Sigmoid colon (tissue), 7 donors: ENCODE measurements around the gene ANKRD33B. TPM values are rescaled to one million over a fixed set of nuclear protein-coding genes. Genes with fewer than 3 reads are reported as not detected.

Source experiments
- DNase-seq: peaks from one replicate; pipeline ENCODE4 v3.0.0-alpha.2; 2019
- H3K27ac ChIP-seq, 4 donors: fragments of 200-600 bp; sonication (generic); one replicate each; pipeline ENCODE4 v1.5.1; 2016 to 2019; ENCODE audit warnings: mild to moderate bottlenecking in 1 of 4
- H3K27me3 ChIP-seq, 3 donors: fragments of 200-600 bp; sonication (generic); one replicate each; pipeline ENCODE4 v1.5.1; 2019; ENCODE audit warnings: mild to moderate bottlenecking in 1 of 3
- H3K36me3 ChIP-seq, 4 donors: fragments of 200-600 bp; sonication (generic); one replicate each; pipeline ENCODE4 v1.5.1; 2016 to 2019
- H3K4me1 ChIP-seq, 4 donors: fragments of 200-600 bp; sonication (generic); one replicate each; pipeline ENCODE4 v1.5.1; 2017 to 2019
- H3K4me3 ChIP-seq, 4 donors: fragments of 200-600 bp; sonication (generic); one replicate each; pipeline ENCODE4 v1.5.1; 2017 to 2019; ENCODE audit warnings: mild to moderate bottlenecking in 2 of 4, moderate library complexity in 1 of 4
- H3K9me3 ChIP-seq, 4 donors: fragments of 200-600 bp in 3 of 4; sonication (generic) in 3 of 4; one replicate each; pipeline versions ENCODE4 v1.5.1 to v1.6.1; 2013 to 2019
- CTCF ChIP-seq, 4 experiments: fragments of 450-650 bp in 3 of 4; fragments of 200-600 bp in 1 of 4; IDR thresholded peaks; one replicate each; pipeline ENCODE4 v1.5.1; 2016 to 2019; ENCODE audit warnings: antibody characterized with exemption in 4 of 4, mild to moderate bottlenecking in 3 of 4, moderate library complexity in 2 of 4
- EP300 ChIP-seq, 4 donors: sonication (generic); formaldehyde crosslinking; IDR thresholded peaks; one replicate each; pipeline ENCODE4 v1.6.1; 2017; ENCODE audit warnings: antibody characterized with exemption in 4 of 4
- POLR2A ChIP-seq, 2 donors: fragments of 450-650 bp; IDR thresholded peaks; one replicate each; pipeline ENCODE4 v1.6.1; 2016; ENCODE audit warnings: antibody characterized with exemption in 2 of 2, mild to moderate bottlenecking in 2 of 2, moderate library complexity in 2 of 2
- POLR2AphosphoS5 ChIP-seq, 4 donors: sonication (generic); formaldehyde crosslinking; IDR thresholded peaks; one replicate each; pipeline ENCODE4 v1.6.1; 2017; ENCODE audit warnings: antibody characterized with exemption in 4 of 4
- WGBS, 2 donors: extraction: QIAGEN DNeasy Blood & Tissue Kit; methylation state at CpG; one replicate each; pipeline ENCODE4 v1.1.7; 2013; 5-methylcytosine and 5-hydroxymethylcytosine counted together
- intact Hi-C: fragments of 100-400 bp; cut with DNase I; formaldehyde crosslinking; loops from one replicate; pipeline ENCODE4 v1.15.1; 2023
- polyA plus RNA-seq, 3 donors: library from polyadenylated mRNA; stranded (reverse); fragments of 200-250 nt; gene quantifications; one replicate each; pipeline ENCODE4 v1.2.3, GENCODE V29; 2013
- total RNA-seq, 4 donors: library from RNA; depleted of rRNA; stranded (reverse); fragments of >200 nt; gene quantifications; one replicate each; pipeline ENCODE4 v1.1.0, GENCODE V29; 2016
- donor health status: healthy with polysubstance abuse.
- donor health status: Bipolar disorder and iron deficiency.
- donor health status: healthy.

The ANKRD33B gene
- total and polyA plus RNA-seq, 7 donors = 0.23 to 4.6 (median 2.7) TPM

DNA sequence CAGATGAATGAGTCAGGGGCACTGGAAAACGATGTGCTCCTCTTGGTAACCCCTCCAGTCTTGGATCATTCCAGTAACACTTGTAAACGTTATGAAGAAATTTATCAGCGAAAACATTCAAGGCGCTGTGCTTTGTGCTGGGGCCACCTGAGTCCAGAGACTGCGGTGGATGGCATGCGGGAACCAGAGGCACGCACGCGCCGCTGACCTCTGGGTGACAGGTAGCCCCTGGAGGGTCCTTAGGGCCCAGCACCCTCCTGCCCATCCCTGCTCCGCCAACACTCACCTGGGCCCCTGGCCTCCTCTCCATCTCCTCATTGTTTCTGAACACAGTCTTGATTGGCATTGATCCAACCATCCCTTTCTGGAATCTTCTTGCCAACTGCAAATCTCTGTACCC, 110.2 kb downstream of the ANKRD33B start:
- 83 to 90% methylated on average over 11 of the region's 11 CpGs for WGBS, 2 donors
- Histone ChIP-seq H3K4me1 (no peaks in the 10 kb centered on the region), H3K27me3 (no peaks in the 10 kb centered on the region), H3K27ac (no peak overlapping the region), H3K9me3 (no peaks in the 10 kb centered on the region), H3K36me3 (peaks cover 0 to 17% (median 4%) of the 10 kb centered on the region in 4 donors), H3K4me3 (no peak overlapping the region)
- intact Hi-C loops = no loop called here
- TF ChIP-seq POLR2A (IDR thresholded peaks at IDR 0.05) (no peak), EP300 (IDR thresholded peaks at IDR 0.05) (no peak), CTCF (IDR thresholded peaks at IDR 0.05) (no peak), POLR2AphosphoS5 (IDR thresholded peaks at IDR 0.05) (no peak)
- DNase-seq = no peak

DNA sequence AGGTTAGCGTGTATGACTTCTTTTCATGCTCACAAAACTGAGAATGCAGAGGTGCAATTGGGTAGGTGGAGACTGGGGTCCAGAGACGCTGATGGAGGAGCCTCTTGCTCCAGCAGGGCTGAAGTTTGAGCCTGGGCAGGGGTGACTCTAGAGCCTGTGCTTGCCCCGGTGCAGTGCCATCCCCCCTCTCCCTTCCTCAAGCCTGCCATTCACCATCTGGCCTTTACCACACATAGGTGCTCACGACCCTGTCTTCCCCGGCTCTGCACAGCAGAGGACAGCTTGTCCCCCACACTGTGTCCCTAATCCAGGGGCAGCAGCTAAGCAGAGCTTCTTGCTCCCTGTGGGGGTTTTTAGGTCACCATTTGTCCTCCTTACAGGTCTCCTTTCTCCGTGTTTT, 110.7 kb downstream of the ANKRD33B start:
- intact Hi-C loops = no loop called here
- no peak for TF ChIP-seq EP300 (IDR thresholded peaks at IDR 0.05)
- no peak for TF ChIP-seq POLR2AphosphoS5 (IDR thresholded peaks at IDR 0.05)
- TF ChIP-seq POLR2A (IDR thresholded peaks at IDR 0.05) = no peak
- TF ChIP-seq CTCF (IDR thresholded peaks at IDR 0.05) = no peak
- H3K9me3 ChIP-seq = no peaks in the 10 kb centered on the region
- 48 to 65% methylated on average over 6 of the region's 6 CpGs for WGBS, 2 donors
- H3K36me3 ChIP-seq = peaks cover 0 to 21% (median 7%) of the 10 kb centered on the region in 4 donors
- H3K27ac ChIP-seq = no peak overlapping the region
- no peak for DNase-seq
- H3K4me3 ChIP-seq = no peak overlapping the region
- no peaks in the 10 kb centered on the region for H3K4me1 ChIP-seq
- no peaks in the 10 kb centered on the region for H3K27me3 ChIP-seq

DNA sequence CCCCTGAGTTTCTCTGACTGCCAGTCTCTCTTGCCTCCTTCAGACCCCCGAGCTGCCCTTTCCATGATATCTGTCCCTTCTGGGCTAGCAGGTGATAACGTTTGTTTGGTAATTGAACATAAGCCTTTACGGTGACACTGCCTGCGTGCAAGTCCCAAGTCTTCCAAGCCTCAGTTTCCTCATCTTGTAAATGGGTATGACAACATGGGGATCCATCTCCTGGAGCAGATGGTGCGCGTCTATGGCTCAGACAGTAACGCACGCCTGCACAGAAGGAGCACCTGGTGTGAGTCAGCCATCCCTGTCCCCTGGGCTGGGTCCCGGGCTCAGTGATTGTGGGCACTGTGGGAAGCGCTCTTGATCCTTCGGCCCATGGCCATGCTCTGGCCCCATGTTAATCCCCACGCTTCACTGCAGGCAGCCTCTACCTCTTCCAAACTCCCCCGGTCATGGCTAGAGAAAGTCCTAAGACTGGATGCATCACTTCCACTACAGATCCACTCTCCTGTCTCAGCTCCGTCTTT, 111.4 kb downstream of the ANKRD33B start:
- Histone ChIP-seq H3K36me3 (peaks cover 0 to 28% (median 13%) of the 10 kb centered on the region in 4 donors), H3K27me3 (no peaks in the 10 kb centered on the region), H3K4me3 (no peak overlapping the region), H3K4me1 (no peaks in the 10 kb centered on the region), H3K9me3 (no peaks in the 10 kb centered on the region), H3K27ac (no peak overlapping the region)
- 82 to 87% methylated on average over 14 of the region's 14 CpGs for WGBS, 2 donors
- TF ChIP-seq POLR2AphosphoS5 (IDR thresholded peaks at IDR 0.05) (no peak), EP300 (IDR thresholded peaks at IDR 0.05) (no peak), CTCF (IDR thresholded peaks at IDR 0.05) (no peak), POLR2A (IDR thresholded peaks at IDR 0.05) (no peak)
- DNase-seq = no peak
- intact Hi-C loops = no loop called here

- Histone ChIP-seq H3K27me3 (no peaks in the 10 kb centered on the region), H3K9me3 (no peaks in the 10 kb centered on the region), H3K4me3 (no peak overlapping the region), H3K4me1 (no peaks in the 10 kb centered on the region), H3K36me3 (peaks cover 0 to 38% (median 21%) of the 10 kb centered on the region in 4 donors), H3K27ac (no peak overlapping the region)
- intact Hi-C loops = no loop called here
- TF ChIP-seq POLR2A (IDR thresholded peaks at IDR 0.05) (no peak), CTCF (IDR thresholded peaks at IDR 0.05) (no peak)
- DNase-seq = no peak
- WGBS, 2 donors = 84 to 88% methylated on average over 4 of the region's 4 CpGs
These were observed 112.4 kb downstream of the ANKRD33B start for GRCh38 chr5:10676224-10676623.

DNA sequence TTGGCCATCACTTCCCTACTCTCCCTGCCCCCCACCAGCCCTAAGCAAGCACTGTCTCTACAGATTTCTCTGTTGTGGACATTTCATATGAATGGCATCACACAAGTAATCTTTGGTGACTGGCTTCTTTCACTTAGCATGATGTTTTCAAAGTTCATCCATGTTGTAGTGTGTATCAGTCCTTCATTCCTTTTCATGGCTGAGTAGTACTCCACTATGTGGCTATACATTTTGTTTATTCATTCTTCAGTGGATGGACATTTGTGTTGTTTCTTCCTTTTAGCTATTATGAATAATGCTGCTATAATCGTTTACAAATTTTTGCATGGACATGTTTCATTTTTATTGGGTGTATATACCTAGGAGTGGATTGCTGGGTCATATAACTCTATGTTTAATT, 113.1 kb downstream of the ANKRD33B start:
- no peaks in the 10 kb centered on the region for H3K9me3 ChIP-seq
- intact Hi-C loops = no loop called here
- no peak for DNase-seq
- H3K27me3 ChIP-seq = no peaks in the 10 kb centered on the region
- 96 to 98% methylated on average over 1 of the region's 1 CpG for WGBS, 2 donors
- H3K27ac ChIP-seq = no peak overlapping the region
- H3K36me3 ChIP-seq = peaks cover 0 to 45% (median 21%) of the 10 kb centered on the region in 4 donors
- no peak for TF ChIP-seq POLR2AphosphoS5 (IDR thresholded peaks at IDR 0.05)
- TF ChIP-seq POLR2A (IDR thresholded peaks at IDR 0.05) = no peak
- TF ChIP-seq EP300 (IDR thresholded peaks at IDR 0.05) = no peak
- no peak for TF ChIP-seq CTCF (IDR thresholded peaks at IDR 0.05)
- no peaks in the 10 kb centered on the region for H3K4me1 ChIP-seq
- H3K4me3 ChIP-seq = no peak overlapping the region
